LNCaP clone FGC (cell line): ENCODE data around the gene CACNB4.
"Not testable (repeated sequence)": the region's sequence is repeated elsewhere in the genome, so short reads cannot be mapped to it uniquely, and the experiment has no call there.

Source experiments
- DNase-seq: peaks from one replicate; pipeline ENCODE4 v3.0.0-alpha.2; 2011; ENCODE audit warnings: low read depth
- H3K4me3 ChIP-seq: 2 replicates; pipeline ENCODE4 v1.5.1; 2011; ENCODE audit warnings: mild to moderate bottlenecking, low read depth, low read length, control low read depth
- CTCF ChIP-seq: IDR thresholded peaks from 2 replicates; pipeline ENCODE4 v1.5.1; 2012; ENCODE audit warnings: mild to moderate bottlenecking; ENCODE audit not compliant: control insufficient read depth, insufficient read depth; ENCODE audit errors: extremely low read depth

Gene CACNB4

GRCh38 chr2:151805343-151805742 lies 293.5 kb downstream of the CACNB4 start:
- no peak for TF ChIP-seq CTCF
- no peak for DNase-seq
- no peak overlapping the region for H3K4me3 ChIP-seq

GRCh38 chr2:151803811-151804210 lies 295.0 kb downstream of the CACNB4 start:
- H3K4me3 ChIP-seq: no peak overlapping the region
- no peak for TF ChIP-seq CTCF
- DNase-seq: no peak

- H3K4me3 ChIP-seq: no peak overlapping the region
- DNase-seq: no peak
- no peak for TF ChIP-seq CTCF
Observed at GRCh38 chr2:151802315-151802714, 296.5 kb downstream of the CACNB4 start.

GRCh38 chr2:151799886-151800292 lies 299.0 kb downstream of the CACNB4 start:
- TF ChIP-seq CTCF: no peak
- H3K4me3 ChIP-seq: no peak overlapping the region

GRCh38 chr2:151796774-151797173 lies 302.1 kb downstream of the CACNB4 start:
- DNase-seq: no peak
- no peak overlapping the region for H3K4me3 ChIP-seq
- TF ChIP-seq CTCF: no peak

More at GRCh38 chr2:151799886-151800292, 299.0 kb downstream of the CACNB4 start:
- DNase-seq: no peak

- TF ChIP-seq CTCF: no peak
Observed at GRCh38 chr2:151795646-151796240, 303.1 kb downstream of the CACNB4 start.

GRCh38 chr2:151794422-151794821 lies 304.4 kb downstream of the CACNB4 start:
- H3K4me3 ChIP-seq, DNase-seq: not testable (repeated sequence)

More at GRCh38 chr2:151795646-151796240, 303.1 kb downstream of the CACNB4 start:
- DNase-seq: no peak
- no peak overlapping the region for H3K4me3 ChIP-seq
